Bronchial epithelial cell (primary cell): ENCODE measurements around the gene ARCN1. TPM values are rescaled to one million over a fixed set of nuclear protein-coding genes. Genes with fewer than 3 reads are reported as not detected.
A peak's percentile ranks its signal among the peaks of the same experiment; 100 is the strongest.
"Not testable (repeated sequence)": the region's sequence is repeated elsewhere in the genome, so short reads cannot be mapped to it uniquely, and the experiment has no call there.

Experiments used
- DNase-seq: peaks from one replicate; pipeline ENCODE4 v3.0.0-alpha.2; 2010; ENCODE audit warnings: low read depth
- FAIRE-seq: peaks from 2 replicates; lab custom pipeline; 2011; peaks lifted over from hg19 to GRCh38; lab: Jason Lieb, UNC
- H3K27me3 ChIP-seq: 2 replicates; pipeline ENCODE4 v1.5.1; 2011; ENCODE audit warnings: low read length; ENCODE audit not compliant: control insufficient read depth, insufficient read depth
- H3K36me3 ChIP-seq: 2 replicates; pipeline ENCODE4 v1.5.1; 2011; ENCODE audit warnings: low read length; ENCODE audit not compliant: control insufficient read depth, insufficient read depth
- H3K4me3 ChIP-seq: 2 replicates; pipeline ENCODE4 v1.5.1; 2011; ENCODE audit warnings: mild to moderate bottlenecking, low read depth, low read length, control low read depth
- total RNA-seq: library from RNA; depleted of rRNA; stranded (reverse); fragments of >200 nt; gene quantifications from 2 replicates; pipeline ENCODE4 v1.2.1, GENCODE V29; 2014
- TF ChIP-seq, protein P1 (sequence below): IDR thresholded peaks from 2 replicates; pipeline ENCODE4 v1.5.1; 2011; ENCODE audit warnings: mild to moderate bottlenecking, moderate library complexity, low read length, control low read depth, inconsistent platforms; ENCODE audit not compliant: insufficient read depth, severe bottlenecking

The ARCN1 gene
- total RNA-seq, 1 donor from 2014 or later: 79.2 TPM

DNA sequence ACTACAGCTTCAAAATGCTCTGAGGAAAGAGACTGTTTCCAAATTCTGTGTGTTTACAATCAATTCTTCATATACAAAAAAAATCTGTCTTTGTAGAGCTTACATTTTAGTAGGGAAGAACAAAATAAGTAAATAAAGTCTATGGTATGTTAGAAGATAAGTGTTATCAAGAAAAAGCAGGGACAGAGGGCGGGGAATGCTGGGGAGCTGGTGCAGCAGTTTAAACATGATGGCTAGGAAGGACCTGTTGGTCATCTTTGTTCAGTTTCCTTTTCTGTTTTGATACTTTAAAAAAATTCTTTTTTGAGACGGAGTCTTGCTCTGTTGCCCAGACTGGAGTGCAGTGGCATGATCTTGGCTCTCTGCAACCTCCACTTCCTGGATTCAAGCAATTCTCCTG lies 25.1 kb upstream of the ARCN1 start:
- DNase-seq: no peak
- H3K27me3 ChIP-seq: no peaks in the 10 kb centered on the region
- TF ChIP-seq, protein P1, sequence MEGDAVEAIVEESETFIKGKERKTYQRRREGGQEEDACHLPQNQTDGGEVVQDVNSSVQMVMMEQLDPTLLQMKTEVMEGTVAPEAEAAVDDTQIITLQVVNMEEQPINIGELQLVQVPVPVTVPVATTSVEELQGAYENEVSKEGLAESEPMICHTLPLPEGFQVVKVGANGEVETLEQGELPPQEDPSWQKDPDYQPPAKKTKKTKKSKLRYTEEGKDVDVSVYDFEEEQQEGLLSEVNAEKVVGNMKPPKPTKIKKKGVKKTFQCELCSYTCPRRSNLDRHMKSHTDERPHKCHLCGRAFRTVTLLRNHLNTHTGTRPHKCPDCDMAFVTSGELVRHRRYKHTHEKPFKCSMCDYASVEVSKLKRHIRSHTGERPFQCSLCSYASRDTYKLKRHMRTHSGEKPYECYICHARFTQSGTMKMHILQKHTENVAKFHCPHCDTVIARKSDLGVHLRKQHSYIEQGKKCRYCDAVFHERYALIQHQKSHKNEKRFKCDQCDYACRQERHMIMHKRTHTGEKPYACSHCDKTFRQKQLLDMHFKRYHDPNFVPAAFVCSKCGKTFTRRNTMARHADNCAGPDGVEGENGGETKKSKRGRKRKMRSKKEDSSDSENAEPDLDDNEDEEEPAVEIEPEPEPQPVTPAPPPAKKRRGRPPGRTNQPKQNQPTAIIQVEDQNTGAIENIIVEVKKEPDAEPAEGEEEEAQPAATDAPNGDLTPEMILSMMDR: no peak

DNA sequence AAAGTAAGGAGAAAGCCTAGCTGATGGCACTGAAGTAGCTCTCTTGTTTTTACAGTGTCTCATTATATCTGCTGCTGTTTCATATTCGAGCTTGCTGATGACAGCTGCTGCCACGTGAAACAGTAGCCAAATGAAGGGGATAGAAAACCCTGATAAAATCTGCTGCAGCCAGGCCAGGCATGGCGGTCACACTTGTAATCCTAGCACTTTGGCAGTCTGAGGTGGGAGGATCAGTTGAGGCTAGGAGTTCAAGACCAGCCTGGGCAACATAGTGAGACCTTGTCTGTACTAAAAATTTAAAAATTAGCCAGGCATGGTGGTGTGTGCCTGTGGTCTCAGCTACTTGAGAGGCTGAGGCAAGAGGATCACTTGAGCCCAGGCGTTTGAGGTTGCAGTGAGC lies 19.9 kb upstream of the ARCN1 start:
- no peak for DNase-seq
- peaks cover 2% of the 10 kb centered on the region for H3K36me3 ChIP-seq
- H3K27me3 ChIP-seq: no peaks in the 10 kb centered on the region
- no peak overlapping the region for H3K4me3 ChIP-seq
- TF ChIP-seq, protein P1: no peak
- FAIRE-seq: no peak

More for the DNA sequence above, 25.1 kb upstream of the ARCN1 start:
- H3K36me3 ChIP-seq: peaks cover 3% of the 10 kb centered on the region
- no peak overlapping the region for H3K4me3 ChIP-seq
- no peak for FAIRE-seq

DNA sequence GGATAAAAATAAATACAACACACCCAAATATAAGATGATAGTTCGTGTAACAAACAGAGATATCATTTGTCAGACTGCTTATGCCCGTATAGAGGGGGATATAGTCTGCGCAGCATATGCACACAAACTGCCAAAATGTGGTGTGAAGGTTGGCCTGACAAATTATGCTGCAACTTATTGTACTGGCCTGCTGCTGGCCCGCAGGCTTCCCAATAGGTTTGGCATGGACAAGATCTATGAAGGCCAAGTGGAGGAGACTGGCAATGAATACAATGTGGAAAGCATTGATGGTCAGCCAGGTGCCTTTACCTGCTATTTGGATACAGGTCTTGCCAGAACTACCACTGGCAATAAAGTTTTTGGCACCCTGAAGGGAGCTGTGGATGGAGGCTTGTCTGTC lies 11.4 kb upstream of the ARCN1 start:
- TF ChIP-seq, protein P1: no peak
- DNase-seq (no peak), FAIRE-seq (no peak)
- Histone ChIP-seq H3K4me3 (no peak overlapping the region), H3K36me3 (peaks cover 1% of the 10 kb centered on the region), H3K27me3 (no peaks in the 10 kb centered on the region)

DNA sequence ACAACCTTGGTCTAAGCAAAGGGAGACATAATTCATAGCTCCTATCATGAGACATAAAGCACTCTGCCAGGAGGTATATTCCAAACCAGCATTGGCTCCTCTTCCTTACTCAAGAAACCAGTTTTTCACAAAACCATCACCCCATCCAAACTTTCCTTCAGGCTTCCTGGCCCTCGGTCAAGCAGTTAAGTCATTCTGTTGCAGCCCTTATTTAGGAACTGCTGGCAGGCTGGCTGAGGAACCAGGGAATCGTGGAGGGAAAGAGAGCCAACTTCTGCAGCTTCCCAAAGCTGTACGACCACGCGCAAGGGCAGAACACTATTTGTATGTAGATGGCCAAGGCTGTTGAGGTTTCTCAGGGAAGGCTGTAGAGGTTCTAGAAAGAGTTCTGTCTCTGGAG lies 7.2 kb upstream of the ARCN1 start:
- no peaks in the 10 kb centered on the region for H3K27me3 ChIP-seq
- TF ChIP-seq, protein P1: no peak
- H3K36me3 ChIP-seq: no peaks in the 10 kb centered on the region
- no peak for FAIRE-seq
- no peak overlapping the region for H3K4me3 ChIP-seq
- DNase-seq: no peak

DNA sequence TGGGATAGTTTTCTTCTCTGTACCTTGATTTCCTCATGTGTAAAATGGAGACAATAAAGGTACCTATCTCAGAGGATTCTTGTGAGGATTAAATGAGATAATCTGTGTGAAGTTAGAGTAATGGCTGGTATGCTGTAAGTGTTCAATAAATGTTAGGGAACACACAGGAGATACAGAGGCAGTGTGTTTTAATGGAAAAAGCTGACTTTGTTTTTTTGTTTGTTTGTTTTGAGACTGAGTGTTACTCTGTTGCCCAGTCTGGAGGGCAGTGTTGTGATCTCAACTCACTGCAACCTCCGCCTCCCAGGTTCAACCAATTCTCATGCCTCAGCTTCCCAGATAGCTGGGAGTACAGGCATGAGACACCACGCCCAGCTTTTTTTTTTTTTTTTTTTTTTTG lies 2.5 kb upstream of the ARCN1 start:
- FAIRE-seq (no peak), DNase-seq (no peak)
- TF ChIP-seq, protein P1: no peak
- Histone ChIP-seq H3K27me3 (no peaks in the 10 kb centered on the region), H3K4me3 (no peak overlapping the region), H3K36me3 (peaks cover 1% of the 10 kb centered on the region)

DNA sequence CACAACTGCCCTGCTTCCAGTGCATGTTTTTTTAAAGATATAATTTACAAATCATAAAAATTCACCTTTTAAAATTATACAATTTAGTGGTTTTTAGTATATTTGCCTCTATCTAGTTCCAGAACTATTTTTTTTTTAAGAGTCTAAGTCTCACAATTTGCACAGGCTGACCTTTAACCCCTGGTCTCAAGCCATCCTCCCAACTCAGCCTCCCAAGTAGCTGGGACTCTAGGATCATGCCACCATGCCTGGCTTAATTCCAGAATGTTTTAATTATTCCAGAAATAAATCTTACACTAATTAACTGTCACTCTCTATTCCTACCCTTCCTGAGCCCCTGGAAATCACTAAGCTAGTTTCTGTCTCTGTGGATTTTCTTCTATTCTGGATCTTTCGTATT lies 1.4 kb upstream of the ARCN1 start:
- no peak for DNase-seq
- no peak for FAIRE-seq
- peaks cover 2% of the 10 kb centered on the region for H3K36me3 ChIP-seq
- H3K27me3 ChIP-seq: no peaks in the 10 kb centered on the region
- no peak overlapping the region for H3K4me3 ChIP-seq
- TF ChIP-seq, protein P1: no peak

DNA sequence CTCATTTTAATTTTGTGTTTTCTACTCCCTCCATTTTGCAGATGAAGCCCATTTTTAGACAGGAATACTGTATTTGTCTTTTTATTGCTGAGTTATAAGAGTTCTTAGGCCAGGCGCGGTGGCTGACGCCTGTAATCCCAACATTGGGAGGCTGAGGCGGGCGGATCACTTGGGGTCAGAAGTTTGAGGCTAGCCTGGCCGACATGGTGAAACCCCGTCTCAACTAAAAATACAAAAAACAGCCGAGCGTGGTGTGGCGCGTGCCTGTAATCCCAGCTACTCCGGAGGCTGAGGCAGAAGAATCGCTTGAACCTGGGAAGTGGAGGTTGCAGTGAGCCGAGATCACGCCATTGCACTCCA lies 528 bp upstream of the ARCN1 start:
- not testable (repeated sequence) for H3K27me3 ChIP-seq, H3K36me3 ChIP-seq, DNase-seq, FAIRE-seq
- peak overlapping the region; percentile 100 for H3K4me3 ChIP-seq
